ENCODE measurements around the gene MN1. TPM values are rescaled to one million over a fixed set of nuclear protein-coding genes. Genes with fewer than 3 reads are reported as not detected.

Gene MN1
- total and polyA plus RNA-seq, 2 of the 4 experiments (the other 2 are of a cell fraction), result 0.36 to 1.3 TPM

DNA sequence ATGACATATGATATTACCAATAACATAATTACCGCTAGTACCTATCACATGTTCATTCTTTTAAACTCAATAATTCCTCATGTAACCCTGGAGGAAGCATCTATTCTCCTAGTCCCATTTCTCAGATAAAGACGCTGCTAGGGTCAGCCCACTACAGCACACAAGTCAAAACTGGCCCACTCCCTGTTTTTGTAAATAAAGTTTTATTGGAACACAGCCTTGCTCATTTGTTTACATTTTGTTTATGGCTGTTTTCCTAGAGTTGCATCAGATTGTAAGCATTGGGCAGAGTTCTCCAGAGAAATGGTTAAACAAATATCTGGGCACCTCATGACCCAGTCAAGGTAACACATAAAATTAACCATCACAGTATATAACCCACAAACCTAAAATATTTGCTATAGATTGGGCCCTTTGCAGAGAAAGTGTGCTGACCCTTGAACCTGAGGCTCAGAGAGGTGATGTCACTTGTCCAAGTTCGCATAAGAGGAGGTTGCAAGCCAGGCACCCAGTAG lies 36.8 kb downstream of the MN1 start:
- in situ Hi-C loops (cut with MboI; ENCODE audit: low sequenced_read_pairs), result no loop called here
- ChIA-PET CTCF (no interaction called here), POLR2A (ENCODE audit: unreplicated experiment) (no interaction called here)
- dilution Hi-C loops (cut with HindIII; ENCODE audit: low sequenced_read_pairs, unreplicated experiment), result no loop called here
- no peak overlapping the region for H3K18ac ChIP-seq (ENCODE audit: low read depth, low read length)
- DNase-seq, result no peak
- no peak overlapping the region for H2AK9ac ChIP-seq (replicated peaks; ENCODE audit: low read depth, low read length, poor library complexity)
- H3K9ac ChIP-seq (ENCODE audit: low read depth, low read length), result no peak overlapping the region
- H2BK20ac ChIP-seq (ENCODE audit: low read depth, low read length), result no peak overlapping the region
- H3K79me1 ChIP-seq (ENCODE audit: low read depth in 1 of 2, low read length in 2 of 2), result no peaks in the 10 kb centered on the region
- H2AK5ac ChIP-seq (ENCODE audit: low read depth, low read length), result no peak overlapping the region
- H3K4me3 ChIP-seq (ENCODE audit: insufficient read depth, low read depth, low read length), result no peak overlapping the region
- no peak overlapping the region for H3K56ac ChIP-seq (ENCODE audit: extremely low read depth, insufficient read depth, low read length)
- H3K27me3 ChIP-seq (ENCODE audit: control insufficient read depth, insufficient read depth, low read length), result no peaks in the 10 kb centered on the region
- H3K23ac ChIP-seq (ENCODE audit: low read depth, low read length), result no peak overlapping the region
- H4K5ac ChIP-seq (ENCODE audit: low read depth, low read length), result no peak overlapping the region
- H3K36me3 ChIP-seq (ENCODE audit: control insufficient read depth, insufficient read depth, low read length), result peaks cover 14% of the 10 kb centered on the region; the same call in 1 of the 2 replicates
- TF ChIP-seq RCOR1 (IDR thresholded peaks at IDR 0.05; ENCODE audit: insufficient replicate concordance, low read length), result no peak
- no peak for TF ChIP-seq BHLHE40 (IDR thresholded peaks at IDR 0.05; ENCODE audit: low read depth, low read length)
- TF ChIP-seq POLR2A (IDR thresholded peaks at IDR 0.05; ENCODE audit: low read depth, low read length), result no peak
- TF ChIP-seq RAD21 (IDR thresholded peaks at IDR 0.05; ENCODE audit: low read length), result no peak
- TF ChIP-seq, protein P1, sequence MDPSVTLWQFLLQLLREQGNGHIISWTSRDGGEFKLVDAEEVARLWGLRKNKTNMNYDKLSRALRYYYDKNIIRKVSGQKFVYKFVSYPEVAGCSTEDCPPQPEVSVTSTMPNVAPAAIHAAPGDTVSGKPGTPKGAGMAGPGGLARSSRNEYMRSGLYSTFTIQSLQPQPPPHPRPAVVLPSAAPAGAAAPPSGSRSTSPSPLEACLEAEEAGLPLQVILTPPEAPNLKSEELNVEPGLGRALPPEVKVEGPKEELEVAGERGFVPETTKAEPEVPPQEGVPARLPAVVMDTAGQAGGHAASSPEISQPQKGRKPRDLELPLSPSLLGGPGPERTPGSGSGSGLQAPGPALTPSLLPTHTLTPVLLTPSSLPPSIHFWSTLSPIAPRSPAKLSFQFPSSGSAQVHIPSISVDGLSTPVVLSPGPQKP (IDR thresholded peaks at IDR 0.05; ENCODE audit: borderline replicate concordance, low read depth, low read length), result no peak
- TF ChIP-seq CEBPB (IDR thresholded peaks at IDR 0.05; ENCODE audit: low read depth, low read length), result no peak
- TF ChIP-seq CHD1 (IDR thresholded peaks at IDR 0.05; ENCODE audit: low read depth, low read length), result no peak
- TF ChIP-seq FOS (IDR thresholded peaks at IDR 0.05; ENCODE audit: low read depth, low read length), result no peak
- no peak for TF ChIP-seq MXI1 (IDR thresholded peaks at IDR 0.05; ENCODE audit: borderline replicate concordance, low read depth, low read length)
- no peak for TF ChIP-seq MAFK (IDR thresholded peaks at IDR 0.05; ENCODE audit: low read depth, low read length)
- no peak for TF ChIP-seq RFX5 (IDR thresholded peaks at IDR 0.05; ENCODE audit: low read depth, low read length)
- TF ChIP-seq NFE2L2 (IDR thresholded peaks at IDR 0.05; ENCODE audit: low read depth, low read length), result no peak
- no peak for TF ChIP-seq SMC3 (IDR thresholded peaks at IDR 0.05; ENCODE audit: low read depth, low read length)
- H3K9me3 ChIP-seq (ENCODE audit: control insufficient read depth, insufficient read depth, low read length), result no peaks in the 10 kb centered on the region
- H2BK120ac ChIP-seq (ENCODE audit: low read depth, low read length), result no peak overlapping the region
- intact Hi-C loops (cut with micrococcal nuclease), result no loop called here
- no peak overlapping the region for H3K4me2 ChIP-seq (ENCODE audit: low read depth, low read length)
- no peak overlapping the region for H4K8ac ChIP-seq (ENCODE audit: low read depth in 2 of 2, low read length in 2 of 2)
- H3K4ac ChIP-seq (ENCODE audit: low read depth, low read length), result no peak overlapping the region
- ATAC-seq (ENCODE audit: low read depth), result no peak
- no peak overlapping the region for H4K91ac ChIP-seq (ENCODE audit: insufficient read depth, low read depth, low read length)
- H2AFZ ChIP-seq (replicated peaks; ENCODE audit: low read length, poor library complexity), result no peak overlapping the region
- no peak overlapping the region for H3K14ac ChIP-seq (replicated peaks; ENCODE audit: low read depth, low read length)
- no peak overlapping the region for H2BK15ac ChIP-seq (ENCODE audit: low read depth, low read length)
- 90% methylated on average over 2 of the region's 3 CpGs; no CpG with 5 or more reads in 1 of the 2 experiments for WGBS, 2 experiments (ENCODE audit: extremely low coverage in 2 of 2, insufficient read length in 1 of 2)
- no TSS peak for BruUV-seq (replicated peaks)
- no peaks in the 10 kb centered on the region for H4K20me1 ChIP-seq (ENCODE audit: insufficient read depth, low read length)
- H3K9me1 ChIP-seq (ENCODE audit: insufficient read depth, low read length), result peaks cover 3% of the 10 kb centered on the region; the same call in 1 of the 2 replicates
- no peaks in the 10 kb centered on the region for H3K4me1 ChIP-seq (ENCODE audit: control insufficient read depth, insufficient read depth, low read length)
- no peak overlapping the region for H3K27ac ChIP-seq (ENCODE audit: insufficient read depth, low read length)
- H2BK5ac ChIP-seq (ENCODE audit: low read depth, low read length, poor library complexity, severe bottlenecking), result no peak overlapping the region
